ENCODE data around the gene SIRPA.

GRCh38 chr20:1892119-1892385, 3.2 kb upstream of the SIRPA start:
- TF ChIP-seq RBBP5 (IDR thresholded peaks at IDR 0.05; ENCODE audit: borderline replicate concordance, low read depth, low read length): no peak
- TF ChIP-seq TEAD4 (IDR thresholded peaks at IDR 0.05; ENCODE audit: low read depth, low read length): no peak
- TF ChIP-seq CHD2 (IDR thresholded peaks at IDR 0.05; ENCODE audit: low read length): no peak
- no peak for TF ChIP-seq GABPA (IDR thresholded peaks at IDR 0.05; ENCODE audit: borderline replicate concordance, insufficient read depth, low read length)
- no peak for TF ChIP-seq SRF (IDR thresholded peaks at IDR 0.05; ENCODE audit: low read depth, low read length)
- no peak for TF ChIP-seq GTF2F1 (IDR thresholded peaks at IDR 0.05; ENCODE audit: borderline replicate concordance, low read depth, low read length)
- no peak for TF ChIP-seq HDAC6 (IDR thresholded peaks at IDR 0.05; ENCODE audit: low read depth, low read length)
- no peak for TF ChIP-seq ZNF274 (IDR thresholded peaks at IDR 0.05; ENCODE audit: borderline replicate concordance, extremely low read depth, low read length)
- TF ChIP-seq EZH2 (IDR thresholded peaks at IDR 0.05; ENCODE audit: low read depth, low read length, severe bottlenecking): no peak
- no peak for TF ChIP-seq POLR2A (IDR thresholded peaks at IDR 0.05; ENCODE audit: control extremely low read depth in 1 of 2, low read depth in 2 of 2, low read length in 2 of 2)
- no peak for TF ChIP-seq CTCF (IDR thresholded peaks at IDR 0.05; ENCODE audit: control extremely low read depth in 1 of 3, insufficient read depth in 1 of 3, low read depth in 1 of 3, low read length in 3 of 3)
- TF ChIP-seq SIRT6 (IDR thresholded peaks at IDR 0.05; ENCODE audit: low read length): no peak
